ENCODE results near the gene PER2.

- no peak for TF ChIP-seq SP1 (IDR thresholded peaks at IDR 0.05)
- TF ChIP-seq BHLHE40 (IDR thresholded peaks at IDR 0.05; ENCODE audit: borderline replicate concordance) = no peak
- no peak for TF ChIP-seq LEF1 (IDR thresholded peaks at IDR 0.05; ENCODE audit: borderline replicate concordance)
- TF ChIP-seq ZNF384 (IDR thresholded peaks at IDR 0.05) = no peak
- TF ChIP-seq PKNOX1 (IDR thresholded peaks at IDR 0.05) = no peak
These were observed 18.2 kb upstream of the PER2 start for GRCh38 chr2:238306672-238306998.

Data from HEK293T (cell line).